Right forelimb (tissue), 1 donor: ENCODE results near the gene AGER.
A peak's percentile ranks its signal among the peaks of the same experiment; 100 is the strongest.
"Not testable (repeated sequence)": the region's sequence is repeated elsewhere in the genome, so short reads cannot be mapped to it uniquely, and the experiment has no call there.

ENCODE experiments used
- DNase-seq: peaks from one replicate; pipeline ENCODE4 v3.0.0-alpha.2; 2018

The AGER gene

DNA sequence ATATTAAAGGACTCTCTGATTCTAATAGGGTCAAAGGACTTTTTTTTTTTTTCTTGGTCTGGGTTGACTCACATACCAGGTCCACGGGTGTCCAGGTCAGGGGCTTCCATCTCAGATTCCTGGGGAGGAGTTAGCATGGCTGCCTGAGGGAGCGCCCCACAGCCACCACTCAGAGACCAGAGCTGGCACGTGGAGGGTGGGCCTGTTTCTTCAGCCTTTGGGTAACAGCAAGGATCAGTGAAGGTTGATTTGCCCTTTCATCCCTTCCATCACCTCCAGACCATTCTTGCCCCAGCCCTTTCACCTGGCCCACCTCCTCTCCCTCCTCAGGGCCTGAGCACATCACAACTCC lies 14.3 kb upstream of the AGER start:
- no peak for DNase-seq

- DNase-seq = no peak
Observed at GRCh38 chr6:32196682-32197616, 12.9 kb upstream of the AGER start.

DNA sequence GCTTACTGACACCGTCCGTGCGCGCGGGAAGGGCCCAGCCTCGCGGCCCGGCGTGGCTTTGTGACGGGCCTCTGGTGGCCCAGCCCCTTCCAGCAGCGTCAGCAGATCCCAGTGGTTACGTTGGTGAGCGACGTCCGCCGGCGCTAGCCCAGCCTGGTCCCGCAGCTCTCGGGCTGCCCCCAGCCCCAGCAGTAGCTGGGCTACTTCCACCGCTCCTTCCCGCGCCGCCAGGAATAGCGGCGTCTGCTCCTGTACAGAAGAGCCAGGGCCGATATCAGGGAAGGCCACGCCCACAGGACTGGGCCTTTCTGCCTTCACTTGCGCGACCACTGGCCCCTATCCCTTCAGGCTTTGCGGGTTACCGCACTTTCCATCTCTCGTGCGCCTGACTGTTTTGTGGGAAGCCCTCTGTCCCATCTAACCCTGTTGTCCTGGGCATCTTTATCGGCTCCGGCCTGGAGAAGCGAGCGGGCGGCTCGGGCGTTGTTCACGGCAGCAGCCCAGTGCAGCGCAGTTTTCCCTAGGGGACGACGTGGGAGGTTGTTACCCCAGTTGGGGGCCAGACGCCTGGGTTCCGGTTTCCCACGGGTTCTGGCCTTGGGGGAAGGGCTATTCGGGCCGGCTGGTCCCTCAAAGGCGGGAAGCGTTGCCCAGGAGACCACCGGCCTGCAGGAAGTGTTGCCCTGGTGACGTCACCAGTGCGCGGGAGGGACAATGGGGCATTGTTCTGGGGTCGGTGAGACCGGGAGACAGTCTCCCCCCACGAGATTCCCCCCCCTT lies 12.0 kb upstream of the AGER start:
- DNase-seq = peak; percentile 94

DNA sequence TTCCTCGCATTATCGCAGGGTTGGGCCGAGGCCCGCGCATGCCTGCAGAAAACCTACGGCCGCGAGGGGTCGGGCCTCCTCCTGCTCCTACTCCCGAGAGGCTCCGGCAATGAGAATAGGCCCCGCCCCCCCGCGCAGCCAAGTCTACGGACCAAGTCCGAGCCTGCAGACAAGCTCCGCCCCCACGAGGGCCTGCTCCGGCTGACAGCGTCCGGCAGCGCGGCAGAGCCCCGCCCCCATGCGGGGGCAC lies 11.5 kb upstream of the AGER start:
- peak; percentile 100 for DNase-seq

DNA sequence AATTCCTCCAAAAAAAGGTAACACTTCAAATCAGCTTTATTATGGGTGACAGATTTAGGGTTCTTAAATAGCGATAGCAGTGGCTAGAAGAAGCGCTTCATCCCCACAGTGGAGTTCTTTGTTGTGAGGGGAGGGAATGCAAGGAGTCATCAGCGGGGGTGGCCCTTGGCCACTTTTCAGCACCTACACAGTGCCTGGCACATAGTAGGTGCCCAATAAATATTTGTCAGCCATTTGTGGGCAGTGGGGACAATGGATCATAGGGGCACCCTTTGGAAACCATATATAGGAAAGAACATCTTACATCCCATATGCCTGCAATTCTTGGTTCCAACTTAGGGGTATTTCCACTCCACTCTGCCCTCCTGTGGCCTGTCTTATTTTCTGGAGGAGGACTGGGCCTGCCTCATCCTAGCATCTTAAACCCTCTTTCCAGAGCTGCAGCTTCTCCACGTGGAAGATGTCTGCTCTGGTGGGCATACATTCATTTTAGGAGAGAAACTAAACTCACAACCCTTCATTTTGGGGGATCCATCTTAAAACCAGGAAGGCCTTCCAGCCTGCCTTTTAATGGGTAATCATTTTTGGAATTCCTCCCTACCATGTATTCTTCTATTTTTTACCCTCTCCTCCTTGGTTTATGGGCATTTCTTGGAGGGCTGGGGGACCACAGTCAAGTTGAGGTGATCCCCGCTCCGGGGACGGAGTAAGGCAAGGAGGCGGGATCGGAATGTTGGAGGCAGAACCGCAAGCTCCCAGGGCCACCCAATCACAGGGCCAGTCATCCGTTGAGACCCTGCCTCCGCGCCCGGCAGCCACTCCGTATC lies 11.0 kb upstream of the AGER start:
- DNase-seq = no peak

DNA sequence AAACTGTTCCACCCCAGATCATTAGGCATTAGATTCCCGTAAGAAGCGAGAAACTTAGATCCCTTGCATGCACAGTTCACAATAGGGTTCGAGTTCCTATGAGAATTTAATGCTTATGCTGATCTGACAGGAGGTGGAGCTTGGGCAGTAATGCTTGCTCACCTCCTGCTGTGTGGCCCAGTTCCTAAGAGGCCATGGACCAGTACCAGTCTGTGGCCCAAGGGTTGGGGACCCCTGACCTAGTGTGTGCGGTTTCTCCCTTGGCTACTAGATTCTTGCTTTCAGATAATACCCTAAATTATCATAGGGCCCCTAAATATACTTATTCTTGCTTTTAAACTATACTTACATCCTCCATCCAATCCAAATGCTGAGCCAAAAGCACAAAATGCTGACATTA lies 10.3 kb upstream of the AGER start:
- no peak for DNase-seq

- DNase-seq = not testable (repeated sequence)
Observed at GRCh38 chr6:32193096-32193495, 9.0 kb upstream of the AGER start.

GRCh38 chr6:32192608-32193039 lies 8.6 kb upstream of the AGER start, which contains the start of gene GPSM3:
Gene GPSM3, minus strand, starts transcription at chr6:32192643. Its CDS starts 130 bp downstream, at chr6:32192513.
- no peak for DNase-seq

DNA sequence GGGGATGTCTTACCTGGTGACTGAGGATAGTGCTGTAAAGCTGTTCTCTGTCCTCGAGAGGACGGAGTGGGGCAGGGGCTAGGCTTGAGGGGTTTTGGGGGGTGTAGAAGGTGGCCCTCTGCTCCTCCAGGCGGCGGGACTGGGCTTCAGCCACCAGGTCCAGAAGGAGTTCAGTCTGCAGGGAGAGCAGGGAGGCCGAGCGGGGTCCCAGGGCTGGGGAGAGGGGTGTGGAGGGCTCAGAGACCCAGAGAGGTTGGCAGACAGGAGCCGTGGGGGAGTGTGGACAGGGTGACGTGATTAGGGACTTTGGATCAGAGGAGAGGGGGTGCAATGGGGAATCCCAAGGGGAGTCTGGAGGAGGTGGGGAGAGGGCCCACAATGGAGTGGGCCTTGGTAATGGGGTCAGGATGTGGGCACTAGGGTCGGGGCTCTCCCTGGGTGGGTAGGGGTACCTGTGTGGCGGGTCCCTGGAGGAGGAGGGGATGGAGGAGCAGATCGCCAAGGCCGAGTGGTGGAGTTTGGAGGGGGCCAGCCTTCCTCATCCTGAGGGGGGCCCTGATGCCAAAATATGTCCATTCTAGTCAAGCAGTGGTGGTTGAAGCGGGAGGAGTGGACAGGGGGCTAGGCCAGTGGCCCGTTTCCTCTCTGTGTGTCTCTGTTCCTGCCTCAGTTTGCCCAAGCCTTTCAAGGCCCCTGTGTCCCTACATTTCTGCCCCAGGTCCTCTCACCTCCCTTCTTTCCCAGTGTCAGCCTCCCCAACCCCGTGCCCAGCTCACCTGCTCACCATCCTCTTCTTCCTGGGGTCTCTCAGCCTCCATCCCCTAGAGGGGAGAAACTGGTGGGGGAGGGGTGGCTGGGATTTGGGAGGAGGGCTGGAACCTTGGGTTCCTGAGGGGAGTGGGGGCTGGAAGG lies 7.9 kb upstream of the AGER start:
- no peak for DNase-seq

- no peak for DNase-seq
Observed at GRCh38 chr6:32190911-32191677, 7.0 kb upstream of the AGER start.

DNA sequence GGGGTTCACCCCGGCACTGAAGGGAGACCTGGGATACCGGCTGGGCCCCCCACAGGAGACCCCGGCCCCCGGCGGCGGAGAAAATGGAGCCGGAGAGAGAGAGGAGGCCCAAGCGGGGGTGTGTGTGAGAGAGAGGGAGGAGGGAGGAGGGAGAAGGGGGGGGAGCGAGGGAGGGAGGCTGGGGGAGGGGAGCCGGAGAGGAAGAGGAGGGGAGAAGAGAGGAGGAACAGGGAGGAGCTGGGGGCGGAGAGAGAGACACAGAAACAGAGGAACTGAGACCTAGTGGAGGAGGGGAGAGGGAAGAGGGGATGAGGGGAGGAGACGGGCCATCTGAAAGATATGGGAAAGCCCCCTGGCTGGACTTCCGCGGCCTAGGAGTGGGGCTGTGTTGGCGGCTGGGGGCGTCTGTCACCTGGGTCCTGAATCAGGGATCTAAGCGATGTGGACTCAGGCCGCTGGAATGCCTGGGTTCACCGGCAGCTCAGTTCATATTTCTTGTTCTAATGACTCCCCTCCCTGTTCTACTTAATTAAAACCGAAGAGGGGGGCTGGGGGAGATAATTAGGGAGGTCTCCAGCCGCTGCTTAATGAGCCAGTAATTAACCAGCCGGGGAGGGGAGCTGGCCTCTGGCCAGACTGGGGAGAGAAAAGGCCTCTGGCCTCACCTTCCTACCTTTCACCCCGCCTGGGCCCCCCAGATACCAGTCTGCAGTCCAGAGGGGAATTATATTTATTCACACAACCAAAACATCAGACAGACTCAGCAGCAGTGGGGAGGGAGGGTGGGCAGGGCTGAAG lies 6.2 kb upstream of the AGER start, which contains the start of gene PBX2:
TSS of gene PBX2 (minus strand) at position 149 of the 798 bp plus-strand sequence. CDS start 287 bp downstream, outside the sequence.
- peak; percentile 94 for DNase-seq

DNA sequence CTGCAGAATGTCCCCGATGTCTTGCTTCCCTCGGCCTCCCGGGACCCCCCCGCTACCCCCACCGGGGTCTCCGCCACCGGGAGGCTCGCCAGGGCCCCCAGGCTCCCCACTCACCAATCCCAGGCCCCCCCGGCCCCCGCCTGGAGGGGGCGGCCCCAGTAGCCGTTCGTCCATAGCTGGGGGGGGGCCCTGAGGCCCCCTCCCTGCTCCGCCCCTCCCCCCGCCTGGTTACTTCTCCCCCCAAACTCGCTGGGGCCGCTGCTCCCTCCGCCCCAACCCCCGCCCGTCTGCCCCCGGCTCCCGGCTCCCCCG lies 5.6 kb upstream of the AGER start:
- DNase-seq = no peak

DNA sequence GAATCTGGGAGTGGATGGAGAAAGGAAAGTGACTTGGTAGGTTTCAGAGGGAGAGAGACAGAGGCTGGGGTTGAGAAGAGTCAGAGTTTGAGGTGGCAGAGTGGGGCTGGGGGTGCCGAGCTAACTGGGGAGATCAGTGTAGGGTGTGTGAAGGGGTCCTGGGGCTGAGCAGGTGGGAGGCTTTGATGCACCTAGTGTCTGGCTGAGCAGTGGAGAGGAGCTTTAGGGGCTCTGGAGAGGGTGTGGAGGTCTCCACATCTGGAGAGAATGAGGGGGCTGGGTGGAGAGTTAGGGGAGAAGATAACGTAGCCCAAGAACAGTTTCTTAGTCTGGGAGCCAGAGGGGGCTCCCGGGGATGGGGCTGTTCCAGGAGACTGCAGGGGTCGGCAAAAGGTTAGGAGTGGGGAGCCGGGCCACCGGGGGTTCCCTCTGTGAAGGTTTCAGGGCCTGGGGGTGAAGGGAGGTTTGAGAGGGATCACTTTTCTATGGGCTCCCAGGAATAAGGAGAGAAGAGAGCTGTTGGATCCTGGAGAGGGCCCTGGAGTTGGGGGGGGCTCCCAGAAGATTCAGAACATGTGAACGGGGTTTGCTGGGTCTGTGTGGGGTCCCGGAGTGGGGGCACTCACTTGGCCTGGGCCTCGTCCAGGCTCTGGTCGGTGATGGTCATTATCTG lies 5.2 kb upstream of the AGER start:
- no peak for DNase-seq

- no peak for DNase-seq
Observed at GRCh38 chr6:32188381-32189068, 4.5 kb upstream of the AGER start.

- DNase-seq = not testable (repeated sequence)
Observed at GRCh38 chr6:32187725-32188380, 3.8 kb upstream of the AGER start.

DNA sequence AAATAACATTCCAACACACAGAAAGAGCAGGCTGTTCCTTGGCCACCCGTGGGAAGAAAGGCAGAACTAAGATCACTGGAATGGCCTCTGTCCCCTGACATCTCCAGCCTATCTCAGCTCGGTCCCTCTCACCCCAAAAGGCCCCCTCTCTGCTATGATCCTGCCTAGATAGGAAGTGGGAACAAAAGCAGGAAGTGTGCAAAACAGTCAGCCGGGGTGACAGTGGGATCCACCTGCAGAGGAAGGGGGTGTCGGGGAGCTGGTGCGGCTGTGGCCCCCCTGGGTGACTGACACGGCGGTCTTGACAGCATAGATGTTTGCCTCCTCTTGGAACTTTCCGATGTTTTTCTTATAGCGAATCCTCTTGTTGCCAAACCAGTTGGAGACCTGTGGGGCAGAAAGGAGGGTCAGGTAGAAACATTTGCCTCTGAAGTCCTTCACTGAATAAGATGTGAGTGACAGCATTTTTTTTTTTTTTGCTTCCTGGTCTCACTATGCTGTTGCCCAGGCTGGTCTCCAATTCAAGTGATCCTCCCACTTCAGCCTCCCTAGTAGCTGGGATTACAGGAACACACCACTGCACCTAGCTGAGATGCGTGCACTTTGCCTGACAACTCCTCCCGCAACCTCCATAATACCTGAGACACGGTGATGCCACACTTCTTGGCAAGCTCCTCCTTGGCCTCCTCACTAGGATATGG lies 3.1 kb upstream of the AGER start:
- no peak for DNase-seq

DNA sequence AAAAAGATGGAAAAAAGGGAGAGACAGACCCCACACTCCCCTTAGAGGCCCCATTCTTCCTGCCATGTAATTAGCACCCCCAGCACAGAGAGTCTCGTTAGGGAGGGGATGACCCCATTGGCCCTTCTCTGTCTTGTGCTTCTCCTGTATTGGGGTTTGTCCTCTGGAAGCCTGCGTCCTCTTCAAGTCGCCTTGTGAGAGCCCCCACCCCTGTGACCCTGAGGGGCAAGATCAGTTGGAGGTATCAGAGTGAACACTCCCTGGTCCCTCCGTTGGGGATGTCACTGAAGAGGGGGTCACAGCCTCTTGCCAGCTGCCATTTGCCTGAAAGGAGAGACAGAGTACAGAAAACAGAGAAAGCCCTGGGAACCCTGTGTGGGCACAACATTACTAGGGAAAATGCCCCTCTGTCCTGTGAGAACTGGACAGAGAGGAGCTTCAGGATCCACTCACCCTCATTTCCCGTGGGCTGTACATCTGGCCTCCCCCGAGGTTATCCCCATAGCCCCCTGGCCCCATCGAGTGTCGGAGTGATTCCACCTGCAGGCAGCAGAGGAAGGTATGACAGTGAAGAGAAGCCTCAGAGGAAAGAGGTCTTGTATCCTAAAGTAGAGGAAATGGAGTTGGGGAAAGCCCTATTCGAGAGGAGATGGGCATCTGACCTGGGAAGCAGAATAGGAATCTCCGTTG lies 2.2 kb upstream of the AGER start:
- not testable (repeated sequence) for DNase-seq
